GM20000 (cell line): ENCODE results near the gene ITGB5.

Experiments
- DNase-seq: peaks from one replicate; pipeline ENCODE4 v3.0.0; 2012; ENCODE audit warnings: low spot score
- TF ChIP-seq, protein P1 (sequence below): IDR thresholded peaks from 2 replicates; pipeline ENCODE4 v1.5.1; 2012; ENCODE audit warnings: mild to moderate bottlenecking, control low read depth; ENCODE audit errors: extremely low read depth, missing control alignments

ITGB5 gene

DNA sequence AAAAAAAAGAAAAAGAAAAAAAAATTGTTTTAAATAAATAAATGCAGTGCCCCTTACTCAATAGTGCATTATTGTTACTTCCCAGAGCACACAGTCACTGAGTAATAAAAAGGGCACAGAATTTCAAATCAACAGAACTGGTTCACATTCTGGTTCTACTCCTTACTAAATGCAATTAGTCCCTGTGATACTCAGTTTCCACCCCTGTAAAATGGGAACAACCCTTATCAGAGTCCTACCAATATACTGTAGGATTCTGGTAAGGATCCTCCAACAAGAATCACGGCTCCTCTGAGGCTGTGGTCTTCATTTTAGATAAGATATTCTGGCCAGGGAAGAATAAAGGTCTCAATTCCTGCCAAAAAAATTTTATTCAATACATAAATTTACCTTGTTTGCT is 50.7 kb downstream of the ITGB5 start:
- TF ChIP-seq, protein P1, sequence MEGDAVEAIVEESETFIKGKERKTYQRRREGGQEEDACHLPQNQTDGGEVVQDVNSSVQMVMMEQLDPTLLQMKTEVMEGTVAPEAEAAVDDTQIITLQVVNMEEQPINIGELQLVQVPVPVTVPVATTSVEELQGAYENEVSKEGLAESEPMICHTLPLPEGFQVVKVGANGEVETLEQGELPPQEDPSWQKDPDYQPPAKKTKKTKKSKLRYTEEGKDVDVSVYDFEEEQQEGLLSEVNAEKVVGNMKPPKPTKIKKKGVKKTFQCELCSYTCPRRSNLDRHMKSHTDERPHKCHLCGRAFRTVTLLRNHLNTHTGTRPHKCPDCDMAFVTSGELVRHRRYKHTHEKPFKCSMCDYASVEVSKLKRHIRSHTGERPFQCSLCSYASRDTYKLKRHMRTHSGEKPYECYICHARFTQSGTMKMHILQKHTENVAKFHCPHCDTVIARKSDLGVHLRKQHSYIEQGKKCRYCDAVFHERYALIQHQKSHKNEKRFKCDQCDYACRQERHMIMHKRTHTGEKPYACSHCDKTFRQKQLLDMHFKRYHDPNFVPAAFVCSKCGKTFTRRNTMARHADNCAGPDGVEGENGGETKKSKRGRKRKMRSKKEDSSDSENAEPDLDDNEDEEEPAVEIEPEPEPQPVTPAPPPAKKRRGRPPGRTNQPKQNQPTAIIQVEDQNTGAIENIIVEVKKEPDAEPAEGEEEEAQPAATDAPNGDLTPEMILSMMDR: no peak
- DNase-seq: no peak

DNA sequence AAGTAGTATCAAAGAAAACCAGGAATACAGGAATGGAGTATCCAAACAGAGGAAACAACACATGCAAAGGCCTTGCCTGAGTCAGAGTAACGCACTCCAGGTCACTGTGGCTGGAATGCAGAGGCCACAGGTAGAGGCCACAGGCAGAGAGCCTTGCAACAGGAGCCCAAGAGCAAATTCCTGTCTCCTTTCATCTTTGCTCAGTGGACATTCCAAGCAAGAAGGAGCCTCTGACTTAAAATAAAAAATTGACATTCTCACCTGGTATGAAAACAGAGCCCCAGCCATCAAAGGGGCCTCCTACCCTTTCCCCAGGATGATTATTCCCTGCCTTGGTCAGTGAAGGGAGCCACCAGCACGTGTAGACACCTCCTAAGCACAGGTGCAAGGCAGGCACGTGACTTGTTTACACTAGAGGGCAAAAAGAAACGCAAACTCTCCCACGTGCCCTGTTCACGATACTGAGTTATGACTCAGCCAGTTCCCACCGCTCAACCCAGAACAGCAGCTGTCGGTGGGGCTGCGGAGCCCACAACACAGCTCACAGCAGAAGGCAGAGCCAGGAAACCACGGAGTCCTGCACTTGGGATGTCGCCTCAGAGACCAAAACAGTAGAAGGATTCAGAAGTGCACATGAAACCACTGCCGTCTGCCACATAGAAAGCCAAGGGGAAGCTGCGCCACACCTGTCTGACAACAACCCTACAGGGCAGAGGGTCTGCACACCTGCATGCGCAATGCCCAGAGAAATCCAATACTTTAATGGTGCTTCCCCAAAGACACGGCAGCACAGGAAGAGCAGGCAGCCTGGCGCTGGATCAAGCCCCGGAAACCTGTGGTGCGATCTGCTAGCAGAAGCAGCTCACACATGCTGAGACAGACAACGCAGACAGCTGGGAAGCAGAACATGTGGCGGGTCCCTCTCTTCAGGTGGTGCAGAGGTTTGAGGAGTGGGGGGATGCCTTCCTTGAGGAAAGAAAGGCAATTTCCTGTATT is 52.1 kb downstream of the ITGB5 start:
- peak; percentile 64 for DNase-seq
- TF ChIP-seq, protein P1: no peak

DNA sequence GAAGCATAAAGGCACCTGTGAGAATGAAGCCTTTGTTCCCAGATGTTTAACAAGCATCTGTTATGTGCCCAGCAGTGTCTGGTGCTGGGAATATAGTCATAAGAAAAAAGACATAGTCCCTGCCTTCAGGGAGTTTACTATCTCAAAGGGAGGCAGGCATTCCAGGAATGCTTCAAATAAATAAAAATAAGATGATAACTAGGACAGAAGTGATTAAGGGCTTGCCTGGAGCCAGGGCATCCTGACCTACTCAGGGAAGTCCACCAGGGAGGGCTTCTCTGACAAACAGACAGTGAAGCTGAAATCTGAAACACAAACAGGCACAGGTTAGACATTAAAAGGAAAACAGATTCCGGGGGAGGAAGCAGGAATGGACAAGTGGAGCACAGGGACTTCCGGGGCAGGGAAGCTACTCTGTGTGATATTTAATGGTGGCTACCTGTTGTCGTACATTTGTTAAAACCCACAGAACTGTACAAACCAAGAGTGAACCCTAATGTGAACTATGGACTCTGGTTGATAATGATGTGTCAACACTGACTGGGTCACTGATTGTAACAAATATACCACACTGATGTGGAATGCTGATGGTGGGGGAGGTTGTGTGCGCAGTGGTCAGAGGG is 53.3 kb downstream of the ITGB5 start:
- TF ChIP-seq, protein P1: no peak
- DNase-seq: no peak

DNA sequence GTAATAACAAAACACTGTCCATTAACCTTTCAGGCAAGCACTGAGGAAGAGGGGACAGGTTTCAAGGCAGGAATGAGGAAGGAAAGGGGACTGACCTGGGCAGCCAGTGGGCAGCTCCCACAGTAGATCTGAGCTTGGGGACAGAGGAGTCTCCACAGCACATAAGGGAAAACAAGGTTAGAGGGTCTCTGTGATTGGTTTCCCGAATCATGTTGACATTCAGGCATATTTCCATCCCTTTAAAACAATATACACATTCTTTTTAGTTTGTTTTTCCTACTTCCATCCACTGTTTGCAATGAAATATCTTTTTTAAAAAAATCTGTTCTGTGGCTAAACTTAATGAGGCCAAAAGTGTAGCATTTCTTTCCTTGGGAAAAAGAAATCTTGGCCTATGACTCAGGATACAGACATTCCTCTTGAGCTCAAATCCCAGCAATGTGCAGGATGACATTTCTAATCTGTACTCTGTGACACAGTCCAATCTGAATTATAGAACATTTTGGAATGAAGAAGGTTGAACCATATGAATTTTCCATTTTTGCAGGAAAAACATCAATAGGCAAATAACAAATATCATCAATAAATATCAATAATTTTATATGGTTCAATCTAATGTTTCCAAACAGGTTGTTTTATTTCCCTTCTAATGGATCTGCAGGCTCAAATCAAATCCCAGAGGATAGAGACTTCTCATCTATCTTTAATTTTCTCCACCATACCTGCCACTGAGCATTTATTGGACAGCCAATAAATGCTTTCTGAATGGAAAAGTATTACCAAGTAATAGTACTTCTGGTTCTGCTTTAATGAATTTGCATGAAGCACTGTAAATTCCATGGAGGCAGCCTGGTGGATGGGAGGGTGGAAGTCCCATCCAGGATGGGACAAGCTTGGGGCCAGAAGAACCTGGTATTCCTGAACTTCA is 54.1 kb downstream of the ITGB5 start:
- DNase-seq: no peak
- TF ChIP-seq, protein P1: no peak

DNA sequence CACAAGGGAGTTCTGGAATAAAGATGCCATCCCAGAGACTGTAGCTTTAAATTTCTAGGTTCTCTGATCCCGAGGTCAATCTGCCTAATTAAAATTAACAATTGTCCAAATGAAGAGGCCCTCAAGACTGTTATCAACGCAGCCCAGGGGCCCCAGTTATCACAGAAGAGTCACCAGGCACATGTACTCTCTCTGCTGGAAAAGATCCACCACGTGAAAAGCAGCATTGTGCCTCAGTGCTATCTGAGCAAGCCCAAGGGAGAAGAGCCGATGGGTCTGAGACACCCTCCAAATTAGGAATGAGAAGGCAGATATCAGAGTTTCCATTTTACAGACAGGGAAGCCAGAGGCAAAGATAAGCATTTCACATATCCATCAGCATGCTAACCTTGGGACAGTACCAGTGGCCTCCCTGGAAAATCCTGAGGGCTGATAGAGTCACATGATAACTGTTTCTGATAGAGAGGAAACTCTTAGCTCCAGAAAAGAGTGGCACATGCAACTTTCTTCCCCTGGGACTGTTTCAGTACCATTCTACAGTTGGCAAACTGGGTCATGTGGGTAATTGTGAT is 55.5 kb downstream of the ITGB5 start:
- TF ChIP-seq, protein P1: no peak
- DNase-seq: no peak

DNA sequence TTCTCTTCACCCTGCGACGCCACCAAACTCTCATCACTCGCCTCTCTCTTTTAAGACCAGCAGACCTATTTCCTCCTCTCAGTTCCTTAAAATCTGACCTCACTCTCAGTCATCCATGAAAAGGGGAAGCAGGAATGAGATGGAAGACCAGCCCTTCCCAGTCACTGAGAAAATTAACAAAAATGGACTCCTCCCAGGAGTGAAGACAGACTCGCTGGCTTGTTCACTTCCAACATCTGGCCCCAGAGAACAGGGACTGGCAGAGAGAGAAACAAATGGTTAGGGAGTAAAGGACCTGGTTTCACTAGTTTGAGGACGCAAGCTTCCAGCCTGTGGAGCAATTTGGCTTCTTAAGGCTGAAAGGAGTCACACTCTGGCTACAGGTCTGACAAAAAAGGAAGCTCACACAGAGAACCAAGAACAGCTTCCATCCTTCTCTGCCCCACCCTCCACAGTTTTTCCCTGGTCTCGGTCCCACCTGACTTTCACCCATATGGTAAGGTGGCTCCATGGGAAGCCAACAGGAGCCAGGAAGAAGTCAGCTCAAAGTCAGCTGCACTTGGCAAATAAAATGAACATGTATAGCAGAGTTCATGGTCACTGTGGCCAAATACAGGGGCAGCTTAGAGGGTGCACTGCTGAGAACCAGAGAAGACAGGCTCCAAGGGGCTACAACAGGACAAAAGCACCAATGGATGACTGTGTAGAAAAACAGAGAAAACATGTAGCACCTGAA is 57.2 kb downstream of the ITGB5 start:
- TF ChIP-seq, protein P1: no peak
- no peak for DNase-seq
